PC-9 (cell line): ENCODE results near the gene OR52E5. TPM values are rescaled to one million over a fixed set of nuclear protein-coding genes. Genes with fewer than 3 reads are reported as not detected.

Experiments
- BruUV-seq: library from RNA; stranded (reverse); fragments of 400-500 nt; replicated peaks from 2 replicates; lab custom pipeline; 2021; lab: Mats Ljungman, UMichigan
- CTCF ChIA-PET: fragments of 300-600 bp; sonication (Branson Sonifier 250); formaldehyde crosslinking; loops from one replicate; lab custom pipeline; 2022; ENCODE audit warnings: antibody characterized with exemption; lab: Charles Lee
- POLR2A ChIA-PET: fragments of 300-600 bp; sonication (Branson Sonifier 250); formaldehyde crosslinking; loops from one replicate; lab custom pipeline; 2022; ENCODE audit warnings: antibody characterized with exemption; ENCODE audit not compliant: unreplicated experiment; lab: Charles Lee
- DNase-seq, 2 experiments: peaks; one replicate each; pipeline versions ENCODE4 v3.0.0 to v3.0.0-alpha.2; 2015 to 2022; ENCODE audit warnings: mixed read lengths in 1 of 2
- H2AFZ ChIP-seq: fragments of 200-600 bp; sonication (generic); 2 replicates; pipeline ENCODE4 v1.8.1; 2017; ENCODE audit warnings: antibody characterized with exemption
- H3F3A ChIP-seq: fragments of 200-600 bp; sonication (generic); 2 replicates; pipeline ENCODE4 v1.8.1; 2017; ENCODE audit warnings: antibody characterized with exemption, mild to moderate bottlenecking, low read depth; ENCODE audit not compliant: insufficient read depth
- H3K27ac ChIP-seq: fragments of 200-600 bp; sonication (generic); 2 replicates; pipeline ENCODE4 v1.6.1; 2016; ENCODE audit warnings: mixed run types
- H3K27me3 ChIP-seq: fragments of 200-600 bp; sonication (generic); 2 replicates; pipeline ENCODE4 v1.6.1; 2016; ENCODE audit warnings: low read depth, mixed run types; ENCODE audit not compliant: insufficient read depth
- H3K36me3 ChIP-seq: fragments of 200-600 bp; sonication (generic); 2 replicates; pipeline ENCODE4 v1.6.1; 2016; ENCODE audit warnings: low read depth, mixed run types
- H3K4me1 ChIP-seq: fragments of 200-600 bp; sonication (generic); replicated peaks from 2 replicates; pipeline ENCODE4 v1.6.1; 2016; ENCODE audit warnings: mixed run types; ENCODE audit not compliant: insufficient read depth
- H3K4me2 ChIP-seq: fragments of 200-600 bp; sonication (generic); 2 replicates; pipeline ENCODE4 v1.6.1; 2017; ENCODE audit warnings: mixed run types
- H3K4me3 ChIP-seq: fragments of 200-600 bp; sonication (generic); 2 replicates; pipeline ENCODE4 v1.6.1; 2016; ENCODE audit warnings: mixed run types
- H3K79me2 ChIP-seq: fragments of 200-600 bp; sonication (generic); 2 replicates; pipeline ENCODE4 v1.6.1; 2017; ENCODE audit warnings: low read depth, mixed run types
- H3K9me2 ChIP-seq: fragments of 200-600 bp; sonication (generic); 2 replicates; pipeline ENCODE4 v1.8.1; 2017; ENCODE audit warnings: mild to moderate bottlenecking; ENCODE audit not compliant: insufficient read depth
- H3K9me3 ChIP-seq: fragments of 200-600 bp; sonication (generic); 2 replicates; pipeline ENCODE4 v1.8.1; 2016; ENCODE audit warnings: low read depth; ENCODE audit not compliant: insufficient read depth
- H4K20me1 ChIP-seq: fragments of 200-600 bp; sonication (generic); 2 replicates; pipeline ENCODE4 v1.8.1; 2017; ENCODE audit not compliant: insufficient read depth
- CTCF ChIP-seq: fragments of 200-600 bp; sonication (generic); conservative IDR thresholded peaks from 2 replicates; pipeline ENCODE4 v1.6.1; 2017; ENCODE audit warnings: mixed run types, antibody characterized with exemption, mild to moderate bottlenecking, moderate library complexity
- EZH2 ChIP-seq: fragments of 200-600 bp; sonication (generic); IDR thresholded peaks from 2 replicates; pipeline ENCODE4 v1.8.0; 2017; ENCODE audit warnings: antibody characterized with exemption, low read depth
- intact Hi-C: fragments of 100-400 bp; cut with micrococcal nuclease; formaldehyde crosslinking; loops from one replicate; pipeline ENCODE4 v1.10.0; 2022; ENCODE audit not compliant: unreplicated experiment
- total RNA-seq: library from RNA; stranded (reverse); gene quantifications from 2 replicates; pipeline ENCODE4 v1.2.3, GENCODE V29; 2021

Gene OR52E5
- total RNA-seq, 1 experiment from 2014 or later = not detected

GRCh38 chr11:5887172-5887571, 5.8 kb upstream of the OR52E5 start:
- Histone ChIP-seq H3K79me2 (no peaks in the 10 kb centered on the region), H3K4me3 (no peak overlapping the region), H3F3A (no peaks in the 10 kb centered on the region), H4K20me1 (no peaks in the 10 kb centered on the region), H3K4me1 (no peaks in the 10 kb centered on the region), H3K27ac (no peak overlapping the region), H2AFZ (no peak overlapping the region), H3K9me2 (no peaks in the 10 kb centered on the region), H3K27me3 (no peaks in the 10 kb centered on the region), H3K9me3 (no peaks in the 10 kb centered on the region), H3K4me2 (no peak overlapping the region), H3K36me3 (no peaks in the 10 kb centered on the region)
- CTCF ChIA-PET = no interaction called here
- TF ChIP-seq EZH2 (no peak), CTCF (no peak)
- DNase-seq = no peak
- no TSS peak for BruUV-seq
- intact Hi-C loops = no loop called here
- POLR2A ChIA-PET = no interaction called here

- CTCF ChIA-PET = no interaction called here
- Histone ChIP-seq H3K4me3 (no peak overlapping the region), H3K27me3 (no peaks in the 10 kb centered on the region), H3K9me3 (no peaks in the 10 kb centered on the region), H3K4me2 (no peak overlapping the region), H3K4me1 (no peaks in the 10 kb centered on the region), H3K79me2 (no peaks in the 10 kb centered on the region), H3K36me3 (no peaks in the 10 kb centered on the region), H3K9me2 (no peaks in the 10 kb centered on the region), H2AFZ (no peak overlapping the region), H3F3A (no peaks in the 10 kb centered on the region), H4K20me1 (no peaks in the 10 kb centered on the region), H3K27ac (no peak overlapping the region)
- DNase-seq = no peak
- intact Hi-C loops = no loop called here
- no TSS peak for BruUV-seq
- POLR2A ChIA-PET = no interaction called here
- TF ChIP-seq CTCF (no peak), EZH2 (no peak)
These were observed 5.3 kb upstream of the OR52E5 start for GRCh38 chr11:5887661-5888060.

- intact Hi-C loops = no loop called here
- H3K36me3 ChIP-seq = no peaks in the 10 kb centered on the region
- H3K27me3 ChIP-seq = no peaks in the 10 kb centered on the region
- no peak overlapping the region for H3K4me2 ChIP-seq
- no peaks in the 10 kb centered on the region for H3K9me2 ChIP-seq
- POLR2A ChIA-PET = interaction anchor here (0.7 kb wide), 1 partner anchor 647 kb away, joined by 8 read pairs; no protein-coding TSS in a partner anchor
- no peak overlapping the region for H3K27ac ChIP-seq
- no peaks in the 10 kb centered on the region for H3K79me2 ChIP-seq
- H4K20me1 ChIP-seq = no peaks in the 10 kb centered on the region
- no peaks in the 10 kb centered on the region for H3F3A ChIP-seq
- H2AFZ ChIP-seq = no peak overlapping the region
- CTCF ChIA-PET = interaction anchor here (0.6 to 1.0 kb wide), 2 partner anchors 466 to 472 kb away, joined by 3 read pairs; no protein-coding TSS in a partner anchor
- no peak for TF ChIP-seq EZH2
- TF ChIP-seq CTCF = peak; percentile 60
- H3K4me1 ChIP-seq = no peaks in the 10 kb centered on the region
- H3K9me3 ChIP-seq = no peaks in the 10 kb centered on the region
- H3K4me3 ChIP-seq = no peak overlapping the region
- no peak for DNase-seq
- no TSS peak for BruUV-seq
These were observed 1.7 kb upstream of the OR52E5 start for GRCh38 chr11:5891216-5891800.
